A549 (cell line): ENCODE measurements around the gene HRK.

Experiments
- CBX8 ChIP-seq: fragments of 200-600 bp; sonication (generic); IDR thresholded peaks from 2 replicates; pipeline ENCODE4 v1.6.1; 2016
- CTCF ChIP-seq: fragments of >200 bp; sonication (Bioruptor Twin); formaldehyde crosslinking; IDR thresholded peaks from 3 replicates; pipeline ENCODE4 v1.5.1; 2016
- HDAC2 ChIP-seq: fragments of 200-600 bp; sonication (generic); IDR thresholded peaks from 2 replicates; pipeline ENCODE4 v1.6.1; 2016
- HOXA7 ChIP-seq: fragments of 250-450 bp; sonication (Bioruptor Pico); IDR thresholded peaks from 2 replicates; pipeline ENCODE4 v1.5.0; 2020; ENCODE audit warnings: mild to moderate bottlenecking, moderate library complexity
- NR3C1 ChIP-seq: fragments of >200 bp; sonication (Bioruptor Twin); formaldehyde crosslinking; IDR thresholded peaks from 3 replicates; pipeline ENCODE4 v1.6.1; 2017
- POLR2A ChIP-seq: IDR thresholded peaks from 2 replicates; pipeline ENCODE4 v1.6.1; 2012; ENCODE audit warnings: mild to moderate bottlenecking, low read length
- SMC3 ChIP-seq: fragments of >200 bp; sonication (Bioruptor Twin); formaldehyde crosslinking; IDR thresholded peaks from 3 replicates; pipeline ENCODE4 v1.6.1; 2018; ENCODE audit warnings: inconsistent platforms

- TF ChIP-seq CTCF, result no peak
- no peak for TF ChIP-seq SMC3
- no peak for TF ChIP-seq CBX8
- no peak for TF ChIP-seq HOXA7 (CRISPR knock-in tag)
- TF ChIP-seq NR3C1, result no peak
- TF ChIP-seq POLR2A, result no peak
- TF ChIP-seq HDAC2, result no peak
Measured at GRCh38 chr12:116862167-116862566, 19.1 kb downstream of the HRK start.
